ENCODE results near the gene PKHD1. TPM values are rescaled to one million over a fixed set of nuclear protein-coding genes. Genes with fewer than 3 reads are reported as not detected.

The PKHD1 gene
- total and polyA plus RNA-seq, 2 of the 8 experiments (the other 6 are each of a cell fraction or from before 2014, with no cell fraction given): 0.06 to 0.09 TPM

DNA sequence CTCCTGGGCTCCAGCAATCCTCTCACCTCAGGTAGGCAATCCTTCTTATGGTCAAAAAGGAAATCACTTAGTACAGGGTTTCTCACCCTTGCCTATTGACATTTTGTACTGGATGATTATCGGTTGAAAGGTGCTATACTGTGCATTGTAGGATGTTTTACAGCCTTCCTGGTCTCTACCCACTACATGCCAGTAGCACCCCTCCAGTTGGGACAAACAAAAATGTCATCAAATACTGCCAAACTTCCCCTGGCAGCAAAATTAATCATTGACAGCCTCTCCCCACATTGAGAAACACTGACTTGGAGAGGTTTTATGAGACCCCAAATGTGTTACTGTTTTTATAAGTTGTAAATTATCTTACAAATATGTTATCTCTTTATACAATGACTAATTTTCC is 368.1 kb downstream of the PKHD1 start:
- Histone ChIP-seq H3K56ac (replicated peaks; ENCODE audit: insufficient read length, low read depth, low read length) (no peak overlapping the region), H2BK5ac (ENCODE audit: low read depth, low read length) (no peak overlapping the region), H2BK20ac (ENCODE audit: low read length) (no peak overlapping the region), H3K79me1 (ENCODE audit: low read depth, low read length) (no peaks in the 10 kb centered on the region), H4K5ac (ENCODE audit: insufficient read length, low read depth, low read length) (no peak overlapping the region), H3K4me3 (ENCODE audit: extremely low read depth in 1 of 4, insufficient read depth in 2 of 4, low read depth in 3 of 4, low read length in 4 of 4) (no peak overlapping the region), H3K18ac (ENCODE audit: extremely low read depth, low read length) (no peak overlapping the region), H3K79me2 (ENCODE audit: control insufficient read depth in 1 of 2, insufficient read depth in 2 of 2, low read length in 2 of 2) (no peaks in the 10 kb centered on the region), H2BK120ac (replicated peaks; ENCODE audit: low read depth, low read length) (no peak overlapping the region), H3K36me3 (ENCODE audit: control insufficient read depth in 2 of 4, insufficient read depth in 4 of 4, low read length in 3 of 4) (no peaks in the 10 kb centered on the region), H3K27me3 (replicated peaks in 1 of 4; ENCODE audit: control insufficient read depth in 3 of 4, extremely low read depth in 1 of 4, insufficient read depth in 3 of 4, low read length in 3 of 4) (no peaks in the 10 kb centered on the region), H3K9me3 (ENCODE audit: insufficient read depth in 2 of 2, low read depth in 1 of 2, low read length in 1 of 2) (no peaks in the 10 kb centered on the region), H3K23me2 (ENCODE audit: low read depth, low read length) (no peaks in the 10 kb centered on the region; the same call in 1 of the 2 replicates), H3K23ac (ENCODE audit: insufficient read length) (no peak overlapping the region), H3K27ac (ENCODE audit: low read depth, low read length) (no peak overlapping the region), H2BK12ac (ENCODE audit: low read depth, low read length) (no peak overlapping the region), H2BK15ac (ENCODE audit: low read length) (no peak overlapping the region), H3K9ac (replicated peaks in 1 of 4; ENCODE audit: extremely low read depth in 1 of 4, low read depth in 3 of 4, low read length in 3 of 4) (no peak overlapping the region), H2AFZ (ENCODE audit: low read length) (no peak overlapping the region), H3K14ac (ENCODE audit: insufficient read length) (no peak overlapping the region), H4K8ac (ENCODE audit: extremely low read depth, insufficient read depth, low read length) (no peak overlapping the region), H3K4me2 (ENCODE audit: insufficient read depth in 1 of 2, low read depth in 2 of 2, low read length in 2 of 2) (no peak overlapping the region), H4K91ac (replicated peaks; ENCODE audit: insufficient read length, low read length) (no peak overlapping the region), H3K4me1 (replicated peaks in 1 of 4; ENCODE audit: control insufficient read depth in 3 of 4, insufficient read depth in 4 of 4, low read length in 3 of 4) (no peaks in the 10 kb centered on the region), H2AK5ac (ENCODE audit: low read depth, low read length) (no peak overlapping the region), H3K4ac (replicated peaks; ENCODE audit: insufficient read length, low read depth, low read length) (no peak overlapping the region), H4K20me1 (replicated peaks in 1 of 2; ENCODE audit: control insufficient read depth in 1 of 2, insufficient read depth in 2 of 2, low read length in 2 of 2) (no peaks in the 10 kb centered on the region)
- ChIA-PET POLR2A (ENCODE audit: partially characterized antibody) (no interaction called here), CTCF (ENCODE audit: partially characterized antibody) (no interaction called here)
- TF ChIP-seq POLR2A (IDR thresholded peaks at IDR 0.05; ENCODE audit: control extremely low read depth in 1 of 2, low read depth in 2 of 2, low read length in 2 of 2): no peak
- no peak for TF ChIP-seq NANOG (IDR thresholded peaks at IDR 0.05; ENCODE audit: insufficient read depth, low read depth, low read length, poor library complexity, severe bottlenecking)
- TF ChIP-seq CHD2 (IDR thresholded peaks at IDR 0.05; ENCODE audit: low read length): no peak
- no peak for TF ChIP-seq GTF2F1 (IDR thresholded peaks at IDR 0.05; ENCODE audit: borderline replicate concordance, low read depth, low read length)
- TF ChIP-seq MAFK (IDR thresholded peaks at IDR 0.05; ENCODE audit: low read depth, low read length): no peak
- TF ChIP-seq, protein P1, sequence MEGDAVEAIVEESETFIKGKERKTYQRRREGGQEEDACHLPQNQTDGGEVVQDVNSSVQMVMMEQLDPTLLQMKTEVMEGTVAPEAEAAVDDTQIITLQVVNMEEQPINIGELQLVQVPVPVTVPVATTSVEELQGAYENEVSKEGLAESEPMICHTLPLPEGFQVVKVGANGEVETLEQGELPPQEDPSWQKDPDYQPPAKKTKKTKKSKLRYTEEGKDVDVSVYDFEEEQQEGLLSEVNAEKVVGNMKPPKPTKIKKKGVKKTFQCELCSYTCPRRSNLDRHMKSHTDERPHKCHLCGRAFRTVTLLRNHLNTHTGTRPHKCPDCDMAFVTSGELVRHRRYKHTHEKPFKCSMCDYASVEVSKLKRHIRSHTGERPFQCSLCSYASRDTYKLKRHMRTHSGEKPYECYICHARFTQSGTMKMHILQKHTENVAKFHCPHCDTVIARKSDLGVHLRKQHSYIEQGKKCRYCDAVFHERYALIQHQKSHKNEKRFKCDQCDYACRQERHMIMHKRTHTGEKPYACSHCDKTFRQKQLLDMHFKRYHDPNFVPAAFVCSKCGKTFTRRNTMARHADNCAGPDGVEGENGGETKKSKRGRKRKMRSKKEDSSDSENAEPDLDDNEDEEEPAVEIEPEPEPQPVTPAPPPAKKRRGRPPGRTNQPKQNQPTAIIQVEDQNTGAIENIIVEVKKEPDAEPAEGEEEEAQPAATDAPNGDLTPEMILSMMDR (IDR thresholded peaks at IDR 0.05; ENCODE audit: control extremely low read depth in 1 of 3, insufficient read depth in 1 of 3, low read depth in 1 of 3, low read length in 3 of 3): no peak
- no peak for TF ChIP-seq SP4 (IDR thresholded peaks at IDR 0.05; ENCODE audit: low read length)
- TF ChIP-seq JUND (IDR thresholded peaks at IDR 0.05; ENCODE audit: low read length): no peak
- no peak for TF ChIP-seq RXRA (IDR thresholded peaks at IDR 0.05; ENCODE audit: insufficient read depth, low read depth, low read length)
- TF ChIP-seq BRCA1 (IDR thresholded peaks at IDR 0.05; ENCODE audit: low read depth, low read length): no peak
- no peak for TF ChIP-seq RFX5 (IDR thresholded peaks at IDR 0.05; ENCODE audit: borderline replicate concordance, low read depth, low read length)
- DNase-seq (ENCODE audit: low read depth in 1 of 2, low spot score in 2 of 2) (no peak), FAIRE-seq (no peak)
- WGBS, 2 experiments (ENCODE audit: extremely low coverage in 1 of 2, insufficient coverage in 1 of 2, insufficient read length in 1 of 2, insufficient replicate concordance in 2 of 2, low coverage in 1 of 2, low lambda C conversion rate in 2 of 2, missing lambda C conversion rate in 1 of 2): 92% methylated on average over 1 of the region's 1 CpG; no CpG with 5 or more reads in 1 of the 2 experiments

All from H1 (cell line).